ENCODE data around the gene TSPAN6. TPM values are rescaled to one million over a fixed set of nuclear protein-coding genes. Genes with fewer than 3 reads are reported as not detected.
A peak's percentile ranks its signal among the peaks of the same experiment; 100 is the strongest.

TSPAN6 gene
- total RNA-seq, 1 donor from 2014 or later: 49.7 TPM

- no peak for DNase-seq (ENCODE audit: low read depth)
- peaks cover 45% of the 10 kb centered on the region for H3K4me1 ChIP-seq (ENCODE audit: insufficient read depth, low read length)
- no peak for TF ChIP-seq EZH2 (IDR thresholded peaks at IDR 0.05; ENCODE audit: insufficient read depth, low read length)
- TF ChIP-seq, protein P1, sequence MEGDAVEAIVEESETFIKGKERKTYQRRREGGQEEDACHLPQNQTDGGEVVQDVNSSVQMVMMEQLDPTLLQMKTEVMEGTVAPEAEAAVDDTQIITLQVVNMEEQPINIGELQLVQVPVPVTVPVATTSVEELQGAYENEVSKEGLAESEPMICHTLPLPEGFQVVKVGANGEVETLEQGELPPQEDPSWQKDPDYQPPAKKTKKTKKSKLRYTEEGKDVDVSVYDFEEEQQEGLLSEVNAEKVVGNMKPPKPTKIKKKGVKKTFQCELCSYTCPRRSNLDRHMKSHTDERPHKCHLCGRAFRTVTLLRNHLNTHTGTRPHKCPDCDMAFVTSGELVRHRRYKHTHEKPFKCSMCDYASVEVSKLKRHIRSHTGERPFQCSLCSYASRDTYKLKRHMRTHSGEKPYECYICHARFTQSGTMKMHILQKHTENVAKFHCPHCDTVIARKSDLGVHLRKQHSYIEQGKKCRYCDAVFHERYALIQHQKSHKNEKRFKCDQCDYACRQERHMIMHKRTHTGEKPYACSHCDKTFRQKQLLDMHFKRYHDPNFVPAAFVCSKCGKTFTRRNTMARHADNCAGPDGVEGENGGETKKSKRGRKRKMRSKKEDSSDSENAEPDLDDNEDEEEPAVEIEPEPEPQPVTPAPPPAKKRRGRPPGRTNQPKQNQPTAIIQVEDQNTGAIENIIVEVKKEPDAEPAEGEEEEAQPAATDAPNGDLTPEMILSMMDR (IDR thresholded peaks at IDR 0.05; ENCODE audit: insufficient read depth, low read depth, low read length): no peak
- H3K4me2 ChIP-seq (ENCODE audit: low read length): no peak overlapping the region
- Mint-ChIP-seq H3K36me3 (ENCODE audit: low read depth, unreplicated experiment) (peaks cover 4% of the 10 kb centered on the region), H3K27me3 (ENCODE audit: low read depth, unreplicated experiment) (no peaks in the 10 kb centered on the region), H3K4me3 (ENCODE audit: unreplicated experiment) (no peak overlapping the region), H3K27ac (ENCODE audit: unreplicated experiment) (peak overlapping the region; percentile 96), H3K9me3 (ENCODE audit: unreplicated experiment) (no peaks in the 10 kb centered on the region), H3K4me1 (ENCODE audit: low read depth, unreplicated experiment) (peaks cover 32% of the 10 kb centered on the region)
- no peak overlapping the region for H3K4me3 ChIP-seq (ENCODE audit: insufficient read depth, low read depth, low read length)
- no peak overlapping the region for H2AFZ ChIP-seq (ENCODE audit: low read depth, low read length)
- no peaks in the 10 kb centered on the region for H3K36me3 ChIP-seq (ENCODE audit: insufficient read depth, low read length)
- peaks cover 5% of the 10 kb centered on the region for H3K79me2 ChIP-seq (ENCODE audit: insufficient read depth, low read length)
- no peak for FAIRE-seq
- H3K9ac ChIP-seq (ENCODE audit: low read length): no peak overlapping the region
- H4K20me1 ChIP-seq (ENCODE audit: insufficient read depth, low read length): no peaks in the 10 kb centered on the region
- H3K27me3 ChIP-seq (ENCODE audit: insufficient read depth, low read length): no peaks in the 10 kb centered on the region
- H3K9me3 ChIP-seq (ENCODE audit: insufficient read depth, low read depth, low read length): no peaks in the 10 kb centered on the region
- peak overlapping the region; percentile 95 for H3K27ac ChIP-seq (ENCODE audit: low read depth, low read length)
Measured at GRCh38 chrX:100650841-100651240, 14.2 kb upstream of the TSPAN6 start.

DNA sequence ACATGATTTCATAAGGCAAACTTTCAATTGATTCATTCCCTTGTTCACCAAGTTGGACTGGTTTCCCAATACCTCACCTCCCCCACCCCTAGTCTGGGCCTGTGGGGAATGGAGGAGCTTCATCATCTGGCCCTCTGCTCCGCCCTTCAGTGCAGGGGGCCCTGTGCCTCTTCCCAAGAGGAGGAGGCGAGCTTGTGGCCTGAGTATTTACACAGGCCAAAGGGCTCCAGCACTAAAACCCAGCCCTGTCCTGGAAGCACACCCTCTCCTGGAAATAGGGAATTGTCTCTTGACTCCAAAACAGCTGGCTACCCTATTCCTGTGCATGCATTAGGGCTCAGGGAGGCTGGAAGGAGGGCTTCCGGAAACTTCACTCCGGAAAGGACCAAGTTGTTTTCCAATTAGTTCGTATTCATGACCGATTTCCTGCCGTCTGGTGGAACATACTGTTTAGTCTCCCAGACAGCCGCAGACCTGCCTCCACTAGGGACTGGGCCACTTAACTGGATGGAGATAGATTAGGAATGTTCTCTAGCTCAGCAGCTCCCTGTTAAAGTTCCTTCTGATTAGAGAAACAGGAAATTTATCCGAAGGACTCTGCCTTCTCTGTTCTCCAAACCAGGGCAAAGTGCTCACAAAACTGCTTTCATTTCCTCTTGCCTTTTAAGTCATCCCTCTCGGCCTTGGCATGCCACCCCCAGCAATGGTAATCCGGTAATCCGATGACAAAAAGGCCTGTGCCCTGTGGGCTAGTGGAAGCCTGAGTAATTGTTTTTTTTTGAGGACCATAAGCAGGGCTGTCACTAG is 13.1 kb upstream of the TSPAN6 start:
- H3K4me3 ChIP-seq (ENCODE audit: insufficient read depth, low read depth, low read length): peak overlapping the region; percentile 17
- DNase-seq (ENCODE audit: low read depth) (peak; percentile 89), FAIRE-seq (no peak)
- peaks cover 4% of the 10 kb centered on the region for H3K36me3 Mint-ChIP-seq (ENCODE audit: low read depth, unreplicated experiment)
- peak overlapping the region; percentile 82 for H3K4me2 ChIP-seq (ENCODE audit: low read length)
- no peaks in the 10 kb centered on the region for H3K27me3 Mint-ChIP-seq (ENCODE audit: low read depth, unreplicated experiment)
- H3K9me3 ChIP-seq (ENCODE audit: insufficient read depth, low read depth, low read length): no peaks in the 10 kb centered on the region
- peak overlapping the region; percentile 95 for H3K27ac ChIP-seq (ENCODE audit: low read depth, low read length)
- peak overlapping the region; percentile 30 for H2AFZ ChIP-seq (ENCODE audit: low read depth, low read length)
- peaks cover 16% of the 10 kb centered on the region for H3K79me2 ChIP-seq (ENCODE audit: insufficient read depth, low read length)
- H3K9me3 Mint-ChIP-seq (ENCODE audit: unreplicated experiment): no peaks in the 10 kb centered on the region
- H3K4me1 ChIP-seq (ENCODE audit: insufficient read depth, low read length): peaks cover 49% of the 10 kb centered on the region
- H4K20me1 ChIP-seq (ENCODE audit: insufficient read depth, low read length): no peaks in the 10 kb centered on the region
- no peak overlapping the region for H3K4me3 Mint-ChIP-seq (ENCODE audit: unreplicated experiment)
- peak overlapping the region; percentile 96 for H3K27ac Mint-ChIP-seq (ENCODE audit: unreplicated experiment)
- H3K36me3 ChIP-seq (ENCODE audit: insufficient read depth, low read length): no peaks in the 10 kb centered on the region
- peak overlapping the region; percentile 76 for H3K9ac ChIP-seq (ENCODE audit: low read length)
- TF ChIP-seq, protein P1 (IDR thresholded peaks at IDR 0.05; ENCODE audit: insufficient read depth, low read depth, low read length): no peak
- TF ChIP-seq EZH2 (IDR thresholded peaks at IDR 0.05; ENCODE audit: insufficient read depth, low read length): no peak
- H3K27me3 ChIP-seq (ENCODE audit: insufficient read depth, low read length): no peaks in the 10 kb centered on the region
- H3K4me1 Mint-ChIP-seq (ENCODE audit: low read depth, unreplicated experiment): peaks cover 38% of the 10 kb centered on the region
